GM15510 (cell line): ENCODE data around the gene GYS1.

Experiments used
- POLR2A ChIP-seq: IDR thresholded peaks from 3 replicates; pipeline ENCODE4 v1.6.1; 2011; ENCODE audit warnings: borderline replicate concordance; ENCODE audit not compliant: insufficient read length; ENCODE audit errors: extremely low read depth

GYS1 gene

DNA sequence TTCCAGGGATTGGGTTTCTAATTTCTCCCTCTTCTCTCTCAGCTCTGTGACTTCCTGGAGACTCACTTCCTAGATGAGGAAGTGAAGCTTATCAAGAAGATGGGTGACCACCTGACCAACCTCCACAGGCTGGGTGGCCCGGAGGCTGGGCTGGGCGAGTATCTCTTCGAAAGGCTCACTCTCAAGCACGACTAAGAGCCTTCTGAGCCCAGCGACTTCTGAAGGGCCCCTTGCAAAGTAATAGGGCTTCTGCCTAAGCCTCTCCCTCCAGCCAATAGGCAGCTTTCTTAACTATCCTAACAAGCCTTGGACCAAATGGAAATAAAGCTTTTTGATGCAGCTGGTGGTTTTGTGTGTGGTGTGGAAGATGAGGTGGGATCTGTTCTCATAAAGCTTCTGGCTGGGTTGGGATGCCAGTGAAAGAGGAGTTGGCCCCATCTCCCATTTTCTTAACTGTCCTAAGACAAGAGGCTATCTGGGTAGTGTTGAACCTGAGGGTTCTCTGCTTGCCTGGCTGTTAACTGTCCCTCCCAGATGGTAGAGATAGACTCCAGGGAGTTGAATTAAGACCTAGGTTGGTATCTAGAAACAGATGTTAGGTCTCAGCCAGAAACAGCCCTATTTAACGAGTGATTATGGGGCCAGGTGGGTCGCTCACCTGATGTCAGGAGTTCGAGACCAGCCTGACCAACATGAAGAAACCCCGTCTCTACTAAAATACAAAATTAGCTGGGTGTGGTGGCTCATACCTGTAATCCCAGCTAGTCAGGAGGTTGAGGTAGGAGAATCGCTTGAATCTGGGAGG, 26.4 kb downstream of the GYS1 start:
- TF ChIP-seq POLR2A: no peak

DNA sequence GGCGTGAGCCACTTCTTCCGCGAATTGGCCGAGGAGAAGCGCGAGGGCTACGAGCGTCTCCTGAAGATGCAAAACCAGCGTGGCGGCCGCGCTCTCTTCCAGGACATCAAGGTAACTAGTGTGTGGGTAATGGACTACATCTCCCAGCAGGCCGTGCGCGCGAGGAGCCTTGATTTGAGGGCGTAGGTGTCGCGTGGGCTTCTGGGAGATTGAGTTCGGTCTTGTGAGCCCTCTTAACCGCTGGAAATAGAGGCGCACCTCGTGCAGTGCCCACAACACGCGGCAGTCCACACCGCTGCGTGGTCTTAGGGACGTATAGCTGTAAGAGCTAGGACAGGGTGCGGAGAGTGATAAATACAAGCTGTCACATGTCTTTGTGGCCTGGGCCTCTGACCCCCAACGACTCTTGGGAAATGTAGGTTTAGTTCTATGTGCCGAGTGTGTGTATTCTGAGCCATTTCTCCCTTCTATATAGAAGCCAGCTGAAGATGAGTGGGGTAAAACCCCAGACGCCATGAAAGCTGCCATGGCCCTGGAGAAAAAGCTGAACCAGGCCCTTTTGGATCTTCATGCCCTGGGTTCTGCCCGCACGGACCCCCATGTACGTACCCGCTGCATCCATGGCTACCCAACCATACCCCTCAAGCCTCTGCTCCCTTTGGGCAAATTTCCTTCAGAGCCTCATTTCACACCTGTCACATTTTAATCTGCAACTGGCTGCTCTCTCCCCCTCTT, 27.1 kb downstream of the GYS1 start:
- no peak for TF ChIP-seq POLR2A

DNA sequence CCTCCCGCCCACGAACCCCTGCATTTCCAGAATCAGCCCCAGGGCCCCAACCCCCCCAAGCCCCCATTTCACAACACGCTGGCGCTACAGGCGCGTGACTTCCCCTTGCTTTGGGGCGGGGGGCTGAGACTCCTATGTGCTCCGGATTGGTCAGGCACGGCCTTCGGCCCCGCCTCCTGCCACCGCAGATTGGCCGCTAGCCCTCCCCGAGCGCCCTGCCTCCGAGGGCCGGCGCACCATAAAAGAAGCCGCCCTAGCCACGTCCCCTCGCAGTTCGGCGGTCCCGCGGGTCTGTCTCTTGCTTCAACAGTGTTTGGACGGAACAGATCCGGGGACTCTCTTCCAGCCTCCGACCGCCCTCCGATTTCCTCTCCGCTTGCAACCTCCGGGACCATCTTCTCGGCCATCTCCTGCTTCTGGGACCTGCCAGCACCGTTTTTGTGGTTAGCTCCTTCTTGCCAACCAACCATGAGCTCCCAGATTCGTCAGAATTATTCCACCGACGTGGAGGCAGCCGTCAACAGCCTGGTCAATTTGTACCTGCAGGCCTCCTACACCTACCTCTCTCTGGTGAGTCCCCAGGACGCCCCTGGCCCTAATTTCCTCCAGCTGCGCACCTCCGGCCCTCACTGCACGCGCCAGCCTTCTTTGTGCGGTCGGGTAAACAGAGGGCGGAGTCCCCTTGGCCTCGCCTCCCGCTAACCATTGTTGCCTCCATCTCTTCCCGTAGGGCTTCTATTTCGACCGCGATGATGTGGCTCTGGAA, 27.9 kb downstream of the GYS1 start, which contains the start of gene FTL:
TSS of gene FTL (plus strand) at position 270 of the 766 bp plus-strand sequence. CDS start at position 469, 199 bp downstream.
- peak; percentile 100 for TF ChIP-seq POLR2A

DNA sequence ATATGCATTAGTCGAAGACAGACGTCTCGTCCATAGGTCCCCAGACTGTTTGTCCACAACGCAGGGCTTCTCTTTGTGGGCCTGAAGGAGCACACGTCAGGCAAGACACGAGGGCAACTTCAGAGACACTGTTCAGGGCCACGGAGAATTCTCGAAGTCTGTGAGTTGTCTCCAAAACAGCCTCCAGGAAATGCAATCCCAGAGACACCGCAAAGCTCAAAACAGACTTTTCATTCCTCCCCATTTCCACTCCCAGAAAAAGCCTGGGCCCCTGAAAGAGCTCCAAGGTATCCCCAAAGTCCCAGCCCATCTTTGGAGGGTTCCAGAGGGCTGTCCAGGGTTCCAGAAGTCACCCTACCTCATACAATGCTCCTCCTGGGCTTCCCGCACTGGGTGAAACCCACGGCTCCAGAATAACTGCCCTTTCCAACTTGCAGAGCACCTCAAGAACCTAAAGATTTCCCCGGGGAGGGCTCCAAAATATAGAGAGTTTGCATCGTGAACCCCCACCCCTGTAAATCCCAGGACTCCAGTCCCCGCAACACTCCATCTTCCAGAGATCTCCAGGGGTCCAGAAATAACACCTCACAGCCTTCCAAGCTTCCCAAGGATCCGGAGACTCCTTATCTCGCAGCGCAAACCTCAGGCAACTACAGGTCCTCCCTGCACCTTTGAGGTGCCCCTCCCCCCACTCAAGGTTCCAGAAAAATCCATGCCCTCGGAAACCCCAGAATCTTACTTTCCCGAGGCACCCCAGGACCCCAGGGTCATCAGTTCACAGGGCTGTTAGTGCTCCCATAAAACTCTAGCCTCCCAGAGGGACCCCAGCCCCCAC, 28.7 kb downstream of the GYS1 start:
- no peak for TF ChIP-seq POLR2A

DNA sequence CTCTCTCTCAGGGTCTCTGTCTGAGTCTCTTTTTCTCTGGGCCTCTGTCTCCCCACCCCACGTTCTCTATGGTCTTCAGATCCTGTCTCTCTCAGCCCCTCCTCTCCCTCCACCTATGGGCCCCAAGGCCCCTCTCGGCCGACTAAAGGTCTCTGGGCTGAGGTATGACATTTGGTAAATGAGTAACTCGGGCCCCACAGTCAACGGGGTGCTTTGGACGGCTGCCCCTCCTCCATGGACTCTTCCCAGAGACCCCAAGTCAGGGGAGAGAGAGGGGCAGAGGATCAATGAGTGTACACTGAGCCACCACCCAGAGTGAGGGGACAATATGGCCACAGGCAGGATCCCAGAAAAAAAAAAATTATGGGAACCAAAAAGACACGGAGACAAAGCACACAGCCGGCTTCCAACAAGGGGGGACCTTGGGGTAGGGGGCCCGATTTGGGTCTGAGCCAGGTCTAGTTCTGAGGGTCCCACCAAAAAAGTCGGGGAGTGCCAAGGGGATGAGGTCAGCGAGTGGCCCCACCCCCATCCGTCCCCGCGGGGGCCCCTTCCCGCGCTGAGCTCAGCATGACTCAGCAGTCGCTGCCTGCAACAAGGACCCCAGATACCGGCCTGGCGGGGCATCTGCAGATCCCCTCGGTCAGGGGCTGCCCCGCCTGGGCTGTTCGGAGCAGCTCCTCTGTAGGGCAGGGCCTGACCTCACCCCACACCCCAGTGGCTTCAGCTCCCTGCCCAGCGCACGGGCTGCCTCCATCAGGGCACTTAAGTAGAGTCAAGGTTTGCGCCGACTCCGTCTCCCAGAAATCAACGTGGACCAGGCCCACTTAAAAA, 29.5 kb downstream of the GYS1 start:
- TF ChIP-seq POLR2A: peak; percentile 65

DNA sequence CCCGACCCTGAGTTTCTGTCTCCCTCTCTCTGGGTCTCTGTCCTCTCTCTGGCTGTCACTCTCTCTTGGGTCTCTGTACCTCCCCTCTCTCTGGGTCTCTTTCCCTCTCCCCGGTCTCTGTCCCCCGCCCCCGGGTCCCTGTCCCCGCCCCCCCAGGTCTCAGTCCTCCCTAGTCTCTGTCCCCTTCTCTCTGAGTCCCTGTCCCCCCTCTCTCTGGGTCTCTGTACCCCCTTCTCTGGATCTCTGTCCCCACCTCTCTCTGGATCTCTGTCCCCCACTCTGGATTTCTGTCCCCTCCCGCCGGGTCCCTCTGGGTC, 30.3 kb downstream of the GYS1 start:
- TF ChIP-seq POLR2A: no peak

DNA sequence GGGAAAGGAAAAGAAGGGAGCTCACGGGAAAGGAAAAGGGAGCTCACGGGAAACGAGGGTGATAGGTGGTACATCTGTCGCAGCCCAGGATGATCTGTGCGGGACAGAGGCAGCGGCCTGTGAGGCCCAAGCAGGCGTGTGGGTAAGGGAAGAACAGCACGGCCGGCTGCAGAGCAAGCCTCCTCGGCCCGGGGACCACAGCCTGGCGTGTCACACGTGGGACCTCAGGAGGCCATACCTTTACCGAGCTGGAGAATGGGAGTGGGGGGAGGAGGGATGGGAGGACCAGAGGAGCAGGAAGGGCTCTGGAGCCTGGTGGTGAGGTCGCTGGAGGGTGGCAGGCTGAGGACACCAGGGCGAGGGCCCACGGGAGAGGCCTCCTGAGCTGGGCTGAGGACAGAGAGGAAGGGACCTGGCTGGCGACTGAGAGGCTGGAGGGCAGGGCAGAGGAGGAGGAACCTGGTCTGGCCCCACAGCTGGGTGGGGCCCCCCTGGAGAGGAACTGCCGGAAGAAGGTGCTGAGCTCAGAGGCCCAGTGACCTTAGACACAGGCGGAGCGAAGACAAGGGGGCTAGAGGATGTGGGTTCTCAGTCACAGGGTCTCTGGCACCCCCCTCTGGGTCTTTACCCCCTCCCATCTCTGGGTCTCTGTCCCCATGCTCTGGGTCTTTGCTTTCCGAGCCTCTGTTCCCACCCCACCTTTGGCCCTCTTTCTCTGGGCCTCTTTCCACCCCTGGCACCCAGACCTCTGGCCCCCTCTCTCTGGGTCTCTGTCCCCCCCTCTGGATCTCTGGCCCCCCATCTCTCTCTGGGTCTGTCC, 30.9 kb downstream of the GYS1 start:
- TF ChIP-seq POLR2A: peak; percentile 85

DNA sequence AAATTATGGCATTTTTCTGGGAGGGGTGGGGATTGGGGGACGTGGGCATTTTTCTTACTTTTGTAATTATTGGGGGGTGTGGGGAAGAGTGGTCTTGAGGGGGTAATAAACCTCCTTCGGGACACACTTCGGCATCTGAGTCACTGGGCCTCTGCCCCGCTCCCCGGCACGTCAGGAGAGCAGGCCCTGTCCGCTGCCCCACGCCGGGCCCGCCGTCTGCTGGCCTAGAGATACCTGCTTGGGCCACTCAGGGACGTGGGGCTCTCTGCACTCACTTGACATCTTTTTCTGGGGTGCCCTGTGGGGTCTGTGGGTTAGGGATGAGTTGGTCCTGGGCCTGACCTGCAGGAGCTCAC, 31.5 kb downstream of the GYS1 start:
- TF ChIP-seq POLR2A: no peak

DNA sequence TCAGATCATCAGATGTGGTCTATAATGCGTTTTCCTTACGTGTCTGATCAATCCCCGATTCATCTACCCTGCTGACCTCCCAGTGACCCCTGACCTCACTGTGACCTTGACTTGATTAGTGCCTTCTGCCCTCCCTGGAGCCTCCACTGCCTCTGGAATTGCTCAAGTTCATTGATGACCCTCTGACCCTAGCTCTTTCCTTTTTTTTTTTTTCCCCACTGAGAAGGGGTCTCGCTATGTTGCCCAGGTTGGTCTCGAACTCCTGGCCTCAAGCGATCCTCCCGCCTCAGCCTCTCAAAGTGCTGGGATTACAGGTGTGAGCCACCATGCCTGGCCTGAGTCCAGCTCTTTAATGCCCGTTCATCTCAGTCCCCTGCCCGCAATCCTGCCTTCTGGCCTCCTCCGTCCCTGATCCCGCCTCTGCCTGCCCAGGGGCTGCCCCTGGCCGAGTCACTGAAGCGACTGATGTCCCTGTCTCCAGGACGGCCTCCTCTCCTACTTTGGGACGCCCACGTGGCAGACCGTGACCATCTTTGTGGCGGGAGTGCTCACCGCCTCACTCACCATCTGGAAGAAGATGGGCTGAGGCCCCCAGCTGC, 32.0 kb downstream of the GYS1 start:
- no peak for TF ChIP-seq POLR2A

DNA sequence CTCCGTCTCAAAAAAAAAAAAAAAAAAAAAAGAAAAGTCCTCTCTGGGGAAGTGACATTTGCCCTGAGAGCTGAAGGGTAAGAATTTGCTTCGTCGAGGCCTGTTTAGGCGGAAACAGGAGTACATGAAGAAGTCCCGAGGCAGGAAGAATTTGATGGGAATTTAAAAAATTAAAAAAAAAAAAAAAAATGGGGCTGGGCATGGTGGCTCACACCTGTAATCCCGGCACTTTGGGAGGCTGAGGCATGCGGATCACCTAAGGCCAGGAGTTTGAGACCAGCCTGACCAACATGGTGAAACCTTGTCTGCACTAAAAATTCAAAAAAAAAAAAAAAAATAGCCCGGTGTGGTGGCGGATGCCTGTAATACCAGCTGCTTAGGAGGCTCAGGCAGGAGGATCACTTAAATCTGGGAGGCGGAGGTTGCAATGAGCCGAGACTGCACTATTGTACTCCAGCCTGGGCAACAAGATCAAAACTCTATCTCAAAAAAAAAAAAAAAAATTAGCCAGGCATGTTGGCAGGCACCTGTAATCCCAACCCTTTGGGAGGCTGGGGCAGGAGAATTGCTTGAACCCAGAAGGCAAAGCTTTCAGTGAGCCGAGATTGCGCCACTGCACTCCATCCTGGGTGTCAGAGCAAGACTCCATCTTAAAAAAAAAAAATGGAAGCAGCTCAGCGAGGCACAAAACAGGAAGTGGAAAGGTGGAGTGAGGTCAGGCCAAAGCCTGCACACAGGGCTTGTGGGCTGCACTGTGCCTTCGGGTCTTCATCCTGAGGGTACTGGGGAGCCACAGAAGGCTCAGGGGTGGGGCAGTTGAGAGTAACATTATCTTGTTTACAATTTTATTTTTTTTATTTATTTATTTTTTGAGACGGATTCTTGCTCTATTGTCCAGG, 33.5 kb downstream of the GYS1 start:
- TF ChIP-seq POLR2A: no peak

DNA sequence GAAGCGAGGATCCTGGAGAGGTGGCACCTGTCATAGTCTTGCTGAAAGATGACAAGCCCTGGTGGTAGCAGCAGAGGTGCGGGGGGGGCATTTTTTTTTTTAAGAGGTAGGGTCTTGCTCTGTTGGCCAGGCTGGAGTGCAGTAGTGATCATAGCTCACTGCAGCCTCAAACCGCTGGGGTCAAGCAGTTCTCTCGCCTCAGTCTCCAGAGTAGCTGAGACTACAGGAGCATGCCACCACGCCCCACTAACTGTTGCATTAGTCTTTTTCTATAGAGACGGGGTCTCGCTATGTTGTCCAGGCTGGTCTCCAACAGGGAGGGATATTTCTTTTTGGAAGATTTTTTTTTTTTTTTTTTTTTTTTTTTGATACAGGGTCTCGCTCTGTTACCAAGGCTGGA, 35.1 kb downstream of the GYS1 start:
- no peak for TF ChIP-seq POLR2A
